Measurements from ENCODE around the gene DEFB112. TPM values are rescaled to one million over a fixed set of nuclear protein-coding genes. Genes with fewer than 3 reads are reported as not detected.

Gene DEFB112
- total RNA-seq, 5 donors from 2014 or later (not counting 1 experiment from before 2014, with no cell fraction given): not detected

- ATAC-seq (replicated peaks in 1 of 4) (no peak), DNase-seq (no peak)
- Mint-ChIP-seq H3K4me1 (no peaks in the 10 kb centered on the region), H3K27me3 (no peaks in the 10 kb centered on the region), H3K4me3 (no peak overlapping the region), H3K27ac (no peak overlapping the region), H3K36me3 (no peaks in the 10 kb centered on the region), H3K9me3 (peaks cover 5 to 13% (median 6%) of the 10 kb centered on the region in 3 donors)
- Histone ChIP-seq H3K4me3 (ENCODE audit: control insufficient read depth in 1 of 2, extremely low read depth in 1 of 2, low read length in 1 of 2) (no peak overlapping the region), H3K9me3 (no peaks in the 10 kb centered on the region), H3K36me3 (ENCODE audit: control insufficient read depth in 2 of 2, extremely low read depth in 1 of 2, insufficient read depth in 1 of 2, low read length in 1 of 2) (no peaks in the 10 kb centered on the region), H3K27me3 (replicated peaks in 1 of 2; ENCODE audit: control insufficient read depth in 2 of 2, extremely low read depth in 1 of 2, insufficient read depth in 2 of 2, low read length in 1 of 2) (no peaks in the 10 kb centered on the region), H3K4me1 (ENCODE audit: control insufficient read depth in 1 of 2, extremely low read depth in 1 of 2, insufficient read depth in 2 of 2, low read length in 2 of 2) (no peaks in the 10 kb centered on the region), H3K27ac (ENCODE audit: low read length) (no peak overlapping the region)
- POLR2A ChIA-PET: no interaction called here
- WGBS (ENCODE audit: insufficient coverage): no CpG with 5 or more reads among the region's 2 CpGs
- CTCF ChIA-PET: interaction anchor here in 1 of 2 donors (0.7 kb wide), 1 partner anchor 556 kb away, joined by 3 read pairs; no protein-coding TSS in a partner anchor
These were observed 12.3 kb upstream of the DEFB112 start for GRCh38 chr6:50062051-50062450.

DNA sequence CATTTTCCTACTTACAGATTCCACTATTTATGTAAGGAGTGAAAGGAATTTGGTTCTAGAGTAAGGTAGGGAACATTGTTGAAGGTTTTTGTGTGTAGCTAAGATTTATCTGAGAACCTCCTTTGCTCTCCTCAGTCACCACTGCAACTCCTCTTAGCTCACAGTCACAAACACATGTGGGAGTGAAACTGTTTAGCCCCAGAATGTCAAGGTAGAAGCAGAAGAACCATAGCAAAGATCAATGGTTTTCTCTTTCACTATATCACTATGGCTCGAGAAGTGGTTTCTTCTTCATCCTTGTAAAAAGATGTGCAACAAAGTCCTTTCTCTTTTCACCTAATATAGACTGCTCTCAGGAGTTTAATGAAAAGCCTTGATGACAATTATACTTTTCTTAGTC lies 6.5 kb upstream of the DEFB112 start:
- Mint-ChIP-seq H3K4me1 (no peaks in the 10 kb centered on the region), H3K36me3 (no peaks in the 10 kb centered on the region), H3K27me3 (no peaks in the 10 kb centered on the region), H3K9me3 (peaks cover 0 to 5% (median 4%) of the 10 kb centered on the region in 3 donors), H3K27ac (no peak overlapping the region), H3K4me3 (no peak overlapping the region)
- H3K36me3 ChIP-seq (ENCODE audit: control insufficient read depth in 2 of 2, extremely low read depth in 1 of 2, insufficient read depth in 1 of 2, low read length in 1 of 2): no peaks in the 10 kb centered on the region
- H3K27ac ChIP-seq (ENCODE audit: low read length): no peak overlapping the region
- no peaks in the 10 kb centered on the region for H3K27me3 ChIP-seq (replicated peaks in 1 of 2; ENCODE audit: control insufficient read depth in 2 of 2, extremely low read depth in 1 of 2, insufficient read depth in 2 of 2, low read length in 1 of 2)
- DNase-seq: no peak
- H3K4me1 ChIP-seq (ENCODE audit: control insufficient read depth in 1 of 2, extremely low read depth in 1 of 2, insufficient read depth in 2 of 2, low read length in 2 of 2): no peaks in the 10 kb centered on the region
- H3K4me3 ChIP-seq (ENCODE audit: control insufficient read depth in 1 of 2, extremely low read depth in 1 of 2, low read length in 1 of 2): no peak overlapping the region
- POLR2A ChIA-PET: no interaction called here
- ATAC-seq (replicated peaks in 1 of 4): no peak
- no peaks in the 10 kb centered on the region for H3K9me3 ChIP-seq
- CTCF ChIA-PET: no interaction called here
- WGBS (ENCODE audit: insufficient coverage): no CpG with 5 or more reads among the region's 1 CpG

DNA sequence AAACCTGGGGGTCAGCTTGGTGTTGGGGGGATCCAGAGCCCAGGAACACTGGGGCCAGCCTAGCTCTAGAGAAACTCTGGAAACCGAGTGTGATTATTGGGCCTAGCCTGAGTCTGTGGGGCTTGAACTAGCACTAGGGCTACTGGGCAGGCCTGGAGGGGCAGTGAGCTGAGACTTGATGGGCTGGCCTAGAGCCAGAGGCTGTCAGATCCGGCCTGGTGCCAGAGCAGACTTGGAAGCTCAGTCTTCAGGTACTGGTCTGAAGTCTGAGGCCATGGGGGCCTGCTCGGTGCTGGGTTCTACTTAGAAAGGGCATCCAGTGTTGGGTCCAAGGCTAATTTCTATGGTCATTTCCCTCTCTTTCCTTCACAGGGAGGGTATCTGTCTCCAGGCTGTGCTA lies 2.7 kb downstream of the DEFB112 start:
- H3K9me3 Mint-ChIP-seq: peaks cover 0 to 4% (median 2%) of the 10 kb centered on the region in 3 donors
- Histone ChIP-seq H3K9me3 (no peaks in the 10 kb centered on the region), H3K27ac (ENCODE audit: low read length) (no peak overlapping the region), H3K4me1 (ENCODE audit: control insufficient read depth in 1 of 2, extremely low read depth in 1 of 2, insufficient read depth in 2 of 2, low read length in 2 of 2) (no peaks in the 10 kb centered on the region), H3K27me3 (replicated peaks in 1 of 2; ENCODE audit: control insufficient read depth in 2 of 2, extremely low read depth in 1 of 2, insufficient read depth in 2 of 2, low read length in 1 of 2) (no peaks in the 10 kb centered on the region), H3K36me3 (ENCODE audit: control insufficient read depth in 2 of 2, extremely low read depth in 1 of 2, insufficient read depth in 1 of 2, low read length in 1 of 2) (no peaks in the 10 kb centered on the region), H3K4me3 (ENCODE audit: control insufficient read depth in 1 of 2, extremely low read depth in 1 of 2, low read length in 1 of 2) (no peak overlapping the region)
- ATAC-seq (replicated peaks in 1 of 4): no peak
- H3K4me1 Mint-ChIP-seq: no peaks in the 10 kb centered on the region
- H3K27ac Mint-ChIP-seq: no peak overlapping the region
- ChIA-PET POLR2A (no interaction called here), CTCF (no interaction called here)
- H3K36me3 Mint-ChIP-seq: no peaks in the 10 kb centered on the region
- no peak for DNase-seq
- H3K27me3 Mint-ChIP-seq: no peaks in the 10 kb centered on the region
- 45% methylated on average over 2 of the region's 3 CpGs for WGBS (ENCODE audit: insufficient coverage)
- no peak overlapping the region for H3K4me3 Mint-ChIP-seq

DNA sequence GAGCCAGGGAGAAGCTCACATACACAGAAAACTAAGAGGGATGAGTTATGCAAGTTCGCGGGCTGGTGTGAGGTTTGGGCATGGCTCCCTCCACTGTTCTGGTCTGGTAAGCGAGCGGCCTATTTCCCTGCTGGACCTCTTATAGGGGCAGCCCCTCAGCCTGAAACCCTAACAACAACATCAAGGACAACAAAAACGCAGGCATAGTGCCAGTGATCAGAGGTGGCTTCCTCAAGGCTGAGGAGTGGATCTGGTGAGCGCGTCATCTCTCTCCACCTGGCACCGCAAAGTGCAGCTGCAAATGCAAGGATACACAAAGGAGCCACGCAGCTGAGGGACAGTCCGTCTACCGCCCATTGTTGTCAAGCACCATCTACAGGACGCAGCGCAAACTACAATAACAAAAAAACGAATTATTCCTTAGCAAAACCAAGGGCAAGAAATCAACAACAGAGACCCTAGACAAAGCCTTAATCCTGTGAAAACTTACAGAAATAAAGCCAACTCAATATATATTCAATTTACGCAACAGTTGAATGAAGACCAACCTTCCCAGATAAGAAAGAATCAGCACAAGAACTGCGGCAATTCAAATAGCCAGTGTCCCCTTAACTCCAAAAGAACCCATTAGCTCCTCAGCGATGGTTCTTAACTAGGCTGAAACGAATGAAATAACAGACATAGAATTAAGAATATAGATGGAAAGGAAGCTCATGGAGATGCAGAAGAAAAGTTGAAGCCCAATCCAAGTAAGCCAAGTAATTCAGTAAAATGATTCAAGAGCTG lies 18.8 kb downstream of the DEFB112 start:
- 54% methylated on average over 8 of the region's 18 CpGs for WGBS (ENCODE audit: insufficient coverage)
- no peaks in the 10 kb centered on the region for H3K27me3 Mint-ChIP-seq
- Histone ChIP-seq H3K27ac (ENCODE audit: low read length) (no peak overlapping the region), H3K9me3 (no peaks in the 10 kb centered on the region), H3K4me1 (ENCODE audit: control insufficient read depth in 1 of 2, extremely low read depth in 1 of 2, insufficient read depth in 2 of 2, low read length in 2 of 2) (no peaks in the 10 kb centered on the region), H3K27me3 (replicated peaks in 1 of 2; ENCODE audit: control insufficient read depth in 2 of 2, extremely low read depth in 1 of 2, insufficient read depth in 2 of 2, low read length in 1 of 2) (no peaks in the 10 kb centered on the region), H3K4me3 (ENCODE audit: control insufficient read depth in 1 of 2, extremely low read depth in 1 of 2, low read length in 1 of 2) (no peak overlapping the region), H3K36me3 (ENCODE audit: control insufficient read depth in 2 of 2, extremely low read depth in 1 of 2, insufficient read depth in 1 of 2, low read length in 1 of 2) (no peaks in the 10 kb centered on the region)
- H3K4me1 Mint-ChIP-seq: no peaks in the 10 kb centered on the region
- H3K4me3 Mint-ChIP-seq: no peak overlapping the region
- ChIA-PET CTCF (no interaction called here), POLR2A (no interaction called here)
- peaks cover 13 to 26% (median 18%) of the 10 kb centered on the region in 3 donors for H3K9me3 Mint-ChIP-seq
- H3K27ac Mint-ChIP-seq: no peak overlapping the region
- no peaks in the 10 kb centered on the region for H3K36me3 Mint-ChIP-seq
- ATAC-seq (replicated peaks in 1 of 4) (no peak), DNase-seq (no peak)

- Mint-ChIP-seq H3K4me3 (no peak overlapping the region), H3K27me3 (no peaks in the 10 kb centered on the region), H3K27ac (no peak overlapping the region), H3K9me3 (peaks cover 19 to 32% (median 21%) of the 10 kb centered on the region in 3 donors), H3K4me1 (no peaks in the 10 kb centered on the region), H3K36me3 (no peaks in the 10 kb centered on the region)
- no peaks in the 10 kb centered on the region for H3K36me3 ChIP-seq (ENCODE audit: control insufficient read depth in 2 of 2, extremely low read depth in 1 of 2, insufficient read depth in 1 of 2, low read length in 1 of 2)
- ATAC-seq (replicated peaks in 1 of 4) (no peak), DNase-seq (no peak)
- no peaks in the 10 kb centered on the region for H3K4me1 ChIP-seq (ENCODE audit: control insufficient read depth in 1 of 2, extremely low read depth in 1 of 2, insufficient read depth in 2 of 2, low read length in 2 of 2)
- WGBS (ENCODE audit: insufficient coverage): 91% methylated on average over 13 of the region's 14 CpGs
- POLR2A ChIA-PET: no interaction called here
- H3K9me3 ChIP-seq: no peaks in the 10 kb centered on the region
- no peak overlapping the region for H3K27ac ChIP-seq (ENCODE audit: low read length)
- CTCF ChIA-PET: no interaction called here
- no peaks in the 10 kb centered on the region for H3K27me3 ChIP-seq (replicated peaks in 1 of 2; ENCODE audit: control insufficient read depth in 2 of 2, extremely low read depth in 1 of 2, insufficient read depth in 2 of 2, low read length in 1 of 2)
- H3K4me3 ChIP-seq (ENCODE audit: control insufficient read depth in 1 of 2, extremely low read depth in 1 of 2, low read length in 1 of 2): no peak overlapping the region
These were observed 19.4 kb downstream of the DEFB112 start for GRCh38 chr6:50030350-50030749.

GRCh38 chr6:50025258-50025657 lies 24.5 kb downstream of the DEFB112 start:
- DNase-seq: no peak
- H3K4me1 ChIP-seq (ENCODE audit: control insufficient read depth in 1 of 2, extremely low read depth in 1 of 2, insufficient read depth in 2 of 2, low read length in 2 of 2): no peaks in the 10 kb centered on the region
- Mint-ChIP-seq H3K4me3 (no peak overlapping the region), H3K36me3 (no peaks in the 10 kb centered on the region), H3K27ac (no peak overlapping the region), H3K4me1 (no peaks in the 10 kb centered on the region), H3K9me3 (peaks cover 10 to 27% (median 13%) of the 10 kb centered on the region in 3 donors), H3K27me3 (no peaks in the 10 kb centered on the region)
- POLR2A ChIA-PET: no interaction called here
- 57% methylated on average over 1 of the region's 4 CpGs for WGBS (ENCODE audit: insufficient coverage)
- CTCF ChIA-PET: no interaction called here
- no peaks in the 10 kb centered on the region for H3K36me3 ChIP-seq (ENCODE audit: control insufficient read depth in 2 of 2, extremely low read depth in 1 of 2, insufficient read depth in 1 of 2, low read length in 1 of 2)
- H3K27me3 ChIP-seq (replicated peaks in 1 of 2; ENCODE audit: control insufficient read depth in 2 of 2, extremely low read depth in 1 of 2, insufficient read depth in 2 of 2, low read length in 1 of 2): no peaks in the 10 kb centered on the region
- H3K9me3 ChIP-seq: no peaks in the 10 kb centered on the region
- no peak overlapping the region for H3K27ac ChIP-seq (ENCODE audit: low read length)
- no peak overlapping the region for H3K4me3 ChIP-seq (ENCODE audit: control insufficient read depth in 1 of 2, extremely low read depth in 1 of 2, low read length in 1 of 2)
- no peak for ATAC-seq (replicated peaks in 1 of 4)

- Histone ChIP-seq H3K27ac (ENCODE audit: low read length) (no peak within 1 kb of the TSS), H3K9me3 (no peaks in the 10 kb centered on the region), H3K4me1 (ENCODE audit: control insufficient read depth in 1 of 2, extremely low read depth in 1 of 2, insufficient read depth in 2 of 2, low read length in 2 of 2) (no peaks in the 10 kb centered on the region), H3K4me3 (ENCODE audit: control insufficient read depth in 1 of 2, extremely low read depth in 1 of 2, low read length in 1 of 2) (no peak within 1 kb of the TSS), H3K36me3 (ENCODE audit: control insufficient read depth in 2 of 2, extremely low read depth in 1 of 2, insufficient read depth in 1 of 2, low read length in 1 of 2) (no peaks in the 10 kb centered on the region), H3K27me3 (replicated peaks in 1 of 2; ENCODE audit: control insufficient read depth in 2 of 2, extremely low read depth in 1 of 2, insufficient read depth in 2 of 2, low read length in 1 of 2) (no peaks in the 10 kb centered on the region)
- H3K9me3 Mint-ChIP-seq: peaks cover 3 to 23% (median 10%) of the 10 kb centered on the region in 3 donors
- H3K27me3 Mint-ChIP-seq: no peaks in the 10 kb centered on the region
- no peak for ATAC-seq (replicated peaks in 1 of 4)
- no peak within 1 kb of the TSS for H3K4me3 Mint-ChIP-seq
- ChIA-PET POLR2A (no interaction called here), CTCF (no interaction called here)
- no peaks in the 10 kb centered on the region for H3K4me1 Mint-ChIP-seq
- H3K27ac Mint-ChIP-seq: no peak within 1 kb of the TSS
- no peaks in the 10 kb centered on the region for H3K36me3 Mint-ChIP-seq
- DNase-seq: no peak
These were observed 27.8 kb downstream of the DEFB112 start, which contains the start of gene DEFB110 for GRCh38 chr6:50021894-50022293. DEFB110 (minus strand) TSS chr6:50021994; CDS start chr6:50021935, 59 bp downstream.
